Panc1 (cell line): ENCODE data around the gene SLC6A4. TPM values are rescaled to one million over a fixed set of nuclear protein-coding genes. Genes with fewer than 3 reads are reported as not detected.

Experiments
- ATAC-seq: fragments of 200-7000 bp; cut with Tn5 transposase; 2 replicates; pipeline ENCODE4 v1.9.1; 2020; ENCODE audit warnings: mild to moderate bottlenecking, moderate library complexity
- BruUV-seq: library from RNA; stranded (reverse); fragments of 400-500 nt; replicated peaks from 2 replicates; lab custom pipeline; 2021; lab: Mats Ljungman, UMichigan
- CTCF ChIA-PET: fragments of 300-600 bp; sonication (Branson Sonifier 250); formaldehyde crosslinking; loops from one replicate; lab custom pipeline; 2022; ENCODE audit warnings: antibody characterized with exemption; lab: Charles Lee
- POLR2A ChIA-PET: fragments of 300-600 bp; sonication (Branson Sonifier 250); formaldehyde crosslinking; loops from one replicate; lab custom pipeline; 2022; ENCODE audit warnings: antibody characterized with exemption; lab: Charles Lee
- DNase-seq: peaks from one replicate; pipeline ENCODE4 v3.0.0-alpha.2; 2010; ENCODE audit warnings: low read depth, low spot score
- H3K27ac ChIP-seq: 2 replicates; pipeline ENCODE4 v1.5.1; 2011; ENCODE audit warnings: mild to moderate bottlenecking, low read length, inconsistent platforms
- H3K27me3 ChIP-seq: fragments of 200-500 bp; sonication (Bioruptor generic); 2 replicates; pipeline ENCODE4 v1.6.0; 2014; ENCODE audit warnings: low read length, inconsistent platforms; ENCODE audit not compliant: control insufficient read depth, insufficient read depth
- H3K36me3 ChIP-seq: fragments of 200-500 bp; sonication (Bioruptor generic); 2 replicates; pipeline ENCODE4 v1.5.1; 2014; ENCODE audit warnings: inconsistent platforms, mild to moderate bottlenecking, low read length, moderate library complexity; ENCODE audit not compliant: control insufficient read depth, insufficient read depth
- H3K4me1 ChIP-seq: 2 replicates; pipeline ENCODE4 v1.5.1; 2011; ENCODE audit warnings: inconsistent platforms, mild to moderate bottlenecking, low read length, moderate library complexity; ENCODE audit not compliant: control insufficient read depth, insufficient read depth
- H3K4me3 ChIP-seq, 2 experiments: 2 replicates each; pipeline ENCODE4 v1.5.1; 2011 to 2012; ENCODE audit warnings: low read depth in 2 of 2, low read length in 2 of 2, mild to moderate bottlenecking in 2 of 2, inconsistent platforms in 1 of 2, moderate library complexity in 1 of 2
- H3K9me3 ChIP-seq: fragments of 200-500 bp; sonication (Bioruptor generic); 2 replicates; pipeline ENCODE4 v1.5.1; 2014; ENCODE audit warnings: low read depth, mild to moderate bottlenecking, inconsistent platforms, low read length, moderate library complexity; ENCODE audit not compliant: control insufficient read depth, insufficient read depth
- POLR2AphosphoS5 ChIP-seq: IDR thresholded peaks from 2 replicates; pipeline ENCODE4 v1.6.1; 2012; ENCODE audit warnings: mild to moderate bottlenecking, low read depth, low read length, moderate library complexity
- SIN3A ChIP-seq: IDR thresholded peaks from 2 replicates; pipeline ENCODE4 v1.6.1; 2012; ENCODE audit warnings: low read depth, mild to moderate bottlenecking, low read length, moderate library complexity, borderline replicate concordance; ENCODE audit not compliant: insufficient read depth
- TCF7L2 ChIP-seq: IDR thresholded peaks from 2 replicates; pipeline ENCODE4 v1.6.1; 2011; ENCODE audit warnings: mild to moderate bottlenecking, low read depth, low read length, inconsistent platforms
- in situ Hi-C: cut with HindIII; loops from 2 replicates; pipeline ENCODE4 v1.10.0; 2016; ENCODE audit warnings: low sequenced_read_pairs, low pct_unique_long_range_greater_than_20kb
- intact Hi-C: fragments of 100-400 bp; cut with micrococcal nuclease; formaldehyde crosslinking; loops from one replicate; pipeline ENCODE4 v1.10.0; 2022; ENCODE audit not compliant: unreplicated experiment
- total RNA-seq: library from RNA; stranded (reverse); gene quantifications from one replicate; pipeline ENCODE4 v1.2.1, GENCODE V29; 2021; ENCODE audit not compliant: unreplicated experiment
- TF ChIP-seq, protein P1 (sequence below), 2 experiments: IDR thresholded peaks; 2 replicates each; pipeline ENCODE4 v1.6.1; 2011 to 2012; ENCODE audit warnings: low read depth in 2 of 2, control low read depth in 1 of 2, low read length in 1 of 2, mild to moderate bottlenecking in 1 of 2, moderate library complexity in 1 of 2; ENCODE audit not compliant: insufficient read depth in 1 of 2
- TF ChIP-seq, protein P2 (sequence below): fragments of 450-650 bp; IDR thresholded peaks from 2 replicates; pipeline ENCODE4 v1.5.1; 2017; ENCODE audit warnings: mild to moderate bottlenecking

SLC6A4 gene
- total RNA-seq, 1 experiment from 2014 or later = not detected

DNA sequence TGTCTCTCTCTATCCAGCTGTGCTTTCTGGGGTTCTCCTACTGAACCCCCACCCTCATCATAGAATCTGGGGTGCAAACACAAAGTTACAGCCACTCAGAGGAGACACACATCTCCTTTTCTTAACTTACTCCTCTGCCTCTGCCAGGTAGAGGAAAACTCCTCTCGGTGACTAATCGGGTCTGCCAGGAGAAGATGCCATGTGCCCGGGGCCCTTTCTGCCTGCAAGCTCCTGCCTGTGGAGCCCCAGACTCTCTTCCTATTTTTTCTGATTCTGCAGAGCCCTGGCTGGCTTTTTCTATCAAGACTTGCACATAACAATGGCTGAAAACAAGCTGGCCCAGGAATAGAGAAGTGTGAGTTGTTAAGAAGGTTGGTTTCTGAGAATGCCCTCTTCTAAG lies 10.4 kb downstream of the SLC6A4 start:
- DNase-seq = no peak
- Histone ChIP-seq H3K4me1 (no peaks in the 10 kb centered on the region), H3K27ac (no peak overlapping the region), H3K4me3 (no peak overlapping the region), H3K27me3 (peaks cover under 1% of the 10 kb centered on the region; the same call in 1 of the 2 replicates), H3K9me3 (no peaks in the 10 kb centered on the region), H3K36me3 (no peaks in the 10 kb centered on the region)
- in situ Hi-C loops (no loop called here), intact Hi-C loops (no loop called here)
- ATAC-seq = no peak
- BruUV-seq = no TSS peak
- TF ChIP-seq, protein P1, sequence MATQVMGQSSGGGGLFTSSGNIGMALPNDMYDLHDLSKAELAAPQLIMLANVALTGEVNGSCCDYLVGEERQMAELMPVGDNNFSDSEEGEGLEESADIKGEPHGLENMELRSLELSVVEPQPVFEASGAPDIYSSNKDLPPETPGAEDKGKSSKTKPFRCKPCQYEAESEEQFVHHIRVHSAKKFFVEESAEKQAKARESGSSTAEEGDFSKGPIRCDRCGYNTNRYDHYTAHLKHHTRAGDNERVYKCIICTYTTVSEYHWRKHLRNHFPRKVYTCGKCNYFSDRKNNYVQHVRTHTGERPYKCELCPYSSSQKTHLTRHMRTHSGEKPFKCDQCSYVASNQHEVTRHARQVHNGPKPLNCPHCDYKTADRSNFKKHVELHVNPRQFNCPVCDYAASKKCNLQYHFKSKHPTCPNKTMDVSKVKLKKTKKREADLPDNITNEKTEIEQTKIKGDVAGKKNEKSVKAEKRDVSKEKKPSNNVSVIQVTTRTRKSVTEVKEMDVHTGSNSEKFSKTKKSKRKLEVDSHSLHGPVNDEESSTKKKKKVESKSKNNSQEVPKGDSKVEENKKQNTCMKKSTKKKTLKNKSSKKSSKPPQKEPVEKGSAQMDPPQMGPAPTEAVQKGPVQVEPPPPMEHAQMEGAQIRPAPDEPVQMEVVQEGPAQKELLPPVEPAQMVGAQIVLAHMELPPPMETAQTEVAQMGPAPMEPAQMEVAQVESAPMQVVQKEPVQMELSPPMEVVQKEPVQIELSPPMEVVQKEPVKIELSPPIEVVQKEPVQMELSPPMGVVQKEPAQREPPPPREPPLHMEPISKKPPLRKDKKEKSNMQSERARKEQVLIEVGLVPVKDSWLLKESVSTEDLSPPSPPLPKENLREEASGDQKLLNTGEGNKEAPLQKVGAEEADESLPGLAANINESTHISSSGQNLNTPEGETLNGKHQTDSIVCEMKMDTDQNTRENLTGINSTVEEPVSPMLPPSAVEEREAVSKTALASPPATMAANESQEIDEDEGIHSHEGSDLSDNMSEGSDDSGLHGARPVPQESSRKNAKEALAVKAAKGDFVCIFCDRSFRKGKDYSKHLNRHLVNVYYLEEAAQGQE (IDR thresholded peaks at IDR 0.05; ENCODE audit: insufficient read depth in 1 of 2, low read depth in 2 of 2, low read length in 1 of 2) = no peak
- TF ChIP-seq SIN3A = no peak
- no peak for TF ChIP-seq TCF7L2
- TF ChIP-seq, protein P2, sequence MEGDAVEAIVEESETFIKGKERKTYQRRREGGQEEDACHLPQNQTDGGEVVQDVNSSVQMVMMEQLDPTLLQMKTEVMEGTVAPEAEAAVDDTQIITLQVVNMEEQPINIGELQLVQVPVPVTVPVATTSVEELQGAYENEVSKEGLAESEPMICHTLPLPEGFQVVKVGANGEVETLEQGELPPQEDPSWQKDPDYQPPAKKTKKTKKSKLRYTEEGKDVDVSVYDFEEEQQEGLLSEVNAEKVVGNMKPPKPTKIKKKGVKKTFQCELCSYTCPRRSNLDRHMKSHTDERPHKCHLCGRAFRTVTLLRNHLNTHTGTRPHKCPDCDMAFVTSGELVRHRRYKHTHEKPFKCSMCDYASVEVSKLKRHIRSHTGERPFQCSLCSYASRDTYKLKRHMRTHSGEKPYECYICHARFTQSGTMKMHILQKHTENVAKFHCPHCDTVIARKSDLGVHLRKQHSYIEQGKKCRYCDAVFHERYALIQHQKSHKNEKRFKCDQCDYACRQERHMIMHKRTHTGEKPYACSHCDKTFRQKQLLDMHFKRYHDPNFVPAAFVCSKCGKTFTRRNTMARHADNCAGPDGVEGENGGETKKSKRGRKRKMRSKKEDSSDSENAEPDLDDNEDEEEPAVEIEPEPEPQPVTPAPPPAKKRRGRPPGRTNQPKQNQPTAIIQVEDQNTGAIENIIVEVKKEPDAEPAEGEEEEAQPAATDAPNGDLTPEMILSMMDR = no peak
- no peak for TF ChIP-seq POLR2AphosphoS5
- ChIA-PET CTCF (no interaction called here), POLR2A (interaction anchor here (0.6 kb wide), 1 partner anchor 12 kb away, joined by 4 read pairs; no protein-coding TSS in a partner anchor)

DNA sequence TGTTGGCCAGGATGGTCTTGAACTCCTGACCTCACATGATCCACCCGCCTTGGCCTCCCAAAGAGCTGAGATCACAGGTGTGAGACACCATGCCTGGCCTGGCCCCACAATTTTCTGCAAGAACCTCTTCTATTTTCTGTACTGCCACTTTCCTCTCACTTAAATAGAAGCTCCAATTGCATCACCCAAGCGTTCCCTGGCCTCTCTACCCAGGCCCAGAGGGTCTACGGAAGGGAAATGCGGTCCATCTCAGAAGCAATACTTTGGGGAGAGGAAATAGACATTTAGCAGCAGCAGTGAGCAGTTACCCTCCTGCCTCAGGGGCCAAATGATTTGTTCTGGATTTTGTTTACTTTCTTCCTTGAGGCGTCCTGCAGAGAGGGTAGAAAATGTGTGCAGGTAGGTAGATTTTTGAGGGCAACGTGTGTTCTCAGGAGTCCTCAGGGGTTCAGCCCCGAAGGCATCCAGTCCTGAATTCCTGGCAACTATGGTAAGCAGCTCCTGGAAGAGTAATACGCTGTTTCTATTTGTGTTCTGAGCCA lies 11.0 kb downstream of the SLC6A4 start:
- TF ChIP-seq TCF7L2 (no peak), POLR2AphosphoS5 (no peak), SIN3A (no peak)
- TF ChIP-seq, protein P2 = no peak
- TF ChIP-seq, protein P1 (IDR thresholded peaks at IDR 0.05; ENCODE audit: insufficient read depth in 1 of 2, low read depth in 2 of 2, low read length in 1 of 2) = no peak
- 0 out of 2 replicates have a peak, but pooled peaks cover 2% of the 10 kb centered on the region for H3K27me3 ChIP-seq

More for the DNA sequence above, 11.0 kb downstream of the SLC6A4 start:
- ChIA-PET CTCF (interaction anchor here (0.6 kb wide), 1 partner anchor 452 kb away, joined by 7 read pairs; no protein-coding TSS in a partner anchor), POLR2A (interaction anchor here (0.6 kb wide), 1 partner anchor 12 kb away, joined by 4 read pairs; no protein-coding TSS in a partner anchor)
- Histone ChIP-seq H3K36me3 (no peaks in the 10 kb centered on the region), H3K4me1 (no peaks in the 10 kb centered on the region), H3K4me3 (no peak overlapping the region), H3K27ac (no peak overlapping the region), H3K9me3 (no peaks in the 10 kb centered on the region)
- intact Hi-C loops (no loop called here), in situ Hi-C loops (no loop called here)
- BruUV-seq = no TSS peak
- ATAC-seq (no peak), DNase-seq (no peak)
